HS-27A (cell line): ENCODE results near the gene ADAMTS10.
A peak's percentile ranks its signal among the peaks of the same experiment; 100 is the strongest.
"Not testable (repeated sequence)": the region's sequence is repeated elsewhere in the genome, so short reads cannot be mapped to it uniquely, and the experiment has no call there.

Source experiments
- DNase-seq: peaks from one replicate; pipeline ENCODE4 v3.0.0-alpha.2; 2012; ENCODE audit warnings: low read depth, missing footprints

The ADAMTS10 gene

DNA sequence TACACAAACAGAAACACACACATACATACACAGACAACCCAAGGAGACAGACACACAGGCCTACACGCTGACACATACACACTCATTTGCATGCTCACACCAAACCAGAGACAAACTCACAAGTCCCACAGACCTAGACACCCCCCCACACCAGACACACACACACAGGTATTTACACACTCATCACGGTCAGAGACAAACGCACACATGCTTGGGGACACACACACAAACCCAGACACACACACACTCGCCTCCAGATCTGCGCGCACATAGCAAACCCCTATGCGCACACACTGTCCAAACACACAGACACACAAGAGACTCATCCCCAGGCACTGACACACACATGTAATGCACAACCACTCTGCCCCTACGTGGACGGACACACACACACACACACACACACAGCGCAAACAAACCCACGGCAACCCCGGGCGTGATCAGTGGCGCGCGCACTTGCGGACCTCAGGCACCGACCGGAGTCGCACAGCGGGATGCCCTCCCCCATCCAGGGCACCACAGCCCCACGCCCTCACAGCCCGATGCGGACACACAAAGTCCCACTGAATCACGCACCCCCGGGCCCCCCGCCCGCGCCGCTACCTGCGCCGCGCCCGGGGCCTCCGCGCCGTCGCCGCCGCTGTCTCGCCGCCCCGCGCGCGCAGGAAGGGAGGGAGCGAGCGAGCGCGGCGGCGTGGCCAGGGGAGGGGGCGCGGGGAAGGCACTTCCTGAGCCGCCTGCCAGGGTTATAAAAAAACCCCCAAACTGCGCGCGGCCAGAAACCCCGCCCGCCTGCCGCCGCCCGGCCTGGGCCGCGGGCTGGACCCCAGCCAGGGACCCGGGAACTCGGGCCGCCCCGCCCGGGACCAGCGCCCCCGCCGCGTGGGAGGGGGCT lies at the start of gene ADAMTS10:
ADAMTS10 (minus strand) TSS at position 675 of the 895 bp plus-strand sequence. CDS start 5,005 bp downstream, outside the sequence.
- DNase-seq: no peak

DNA sequence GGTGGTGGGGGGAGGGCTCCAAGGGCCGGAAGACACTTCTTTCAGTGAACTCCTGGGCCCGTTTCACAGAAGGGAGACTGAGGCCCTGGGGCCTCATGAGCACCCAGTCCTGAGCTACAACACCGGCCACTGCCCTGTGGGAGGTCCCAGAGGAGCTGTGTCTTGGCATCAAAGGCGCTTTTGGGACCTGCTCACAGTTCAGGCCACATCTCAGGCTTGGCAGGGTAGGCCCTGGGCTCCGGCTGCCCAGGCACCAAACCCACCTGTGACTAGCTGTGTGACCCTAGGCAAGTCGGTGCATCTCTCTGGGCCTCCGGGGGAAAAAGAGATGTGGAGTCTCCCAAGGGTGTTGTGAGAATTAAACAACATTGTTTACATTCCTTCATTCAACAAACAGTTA lies 49.4 kb upstream of the ADAMTS10 start:
- no peak for DNase-seq

DNA sequence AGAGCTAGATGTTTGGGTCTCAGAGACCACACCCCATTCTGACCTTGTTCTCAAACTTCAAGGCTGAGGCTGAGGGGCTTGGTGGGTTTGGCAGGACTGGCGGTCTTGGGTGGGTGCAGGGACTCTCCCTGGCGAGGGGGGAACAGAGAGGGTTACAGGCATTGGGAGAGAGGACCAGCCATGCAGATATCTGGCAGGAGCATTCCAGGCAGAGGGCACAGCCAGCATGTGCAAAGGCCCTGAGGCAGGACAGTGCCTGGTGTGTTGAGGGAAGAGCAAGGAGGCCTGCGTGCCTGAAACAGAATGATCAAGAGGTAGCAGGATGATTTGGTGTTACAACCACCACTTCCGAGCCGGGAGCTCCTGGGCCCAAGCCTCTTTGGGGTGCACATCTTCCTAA lies 47.4 kb upstream of the ADAMTS10 start:
- no peak for DNase-seq

DNA sequence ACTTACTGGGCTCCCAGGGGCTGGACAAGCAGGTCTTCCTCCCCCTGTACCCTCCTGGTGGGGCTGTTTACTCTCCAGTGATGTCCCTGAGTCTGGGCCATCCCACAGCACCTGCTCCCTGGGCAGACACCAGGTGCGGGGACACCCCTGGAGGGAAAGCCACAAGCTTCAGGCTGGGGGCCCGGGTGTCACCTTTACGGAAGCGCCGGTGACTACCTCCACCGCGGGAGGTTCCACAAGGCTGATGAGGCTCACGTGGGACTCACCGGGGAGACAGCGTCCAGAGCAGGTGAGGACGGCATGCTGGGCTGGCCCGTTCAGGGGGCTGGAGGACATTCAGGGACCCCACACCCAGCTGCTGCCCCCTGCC lies 44.8 kb upstream of the ADAMTS10 start:
- no peak for DNase-seq

DNA sequence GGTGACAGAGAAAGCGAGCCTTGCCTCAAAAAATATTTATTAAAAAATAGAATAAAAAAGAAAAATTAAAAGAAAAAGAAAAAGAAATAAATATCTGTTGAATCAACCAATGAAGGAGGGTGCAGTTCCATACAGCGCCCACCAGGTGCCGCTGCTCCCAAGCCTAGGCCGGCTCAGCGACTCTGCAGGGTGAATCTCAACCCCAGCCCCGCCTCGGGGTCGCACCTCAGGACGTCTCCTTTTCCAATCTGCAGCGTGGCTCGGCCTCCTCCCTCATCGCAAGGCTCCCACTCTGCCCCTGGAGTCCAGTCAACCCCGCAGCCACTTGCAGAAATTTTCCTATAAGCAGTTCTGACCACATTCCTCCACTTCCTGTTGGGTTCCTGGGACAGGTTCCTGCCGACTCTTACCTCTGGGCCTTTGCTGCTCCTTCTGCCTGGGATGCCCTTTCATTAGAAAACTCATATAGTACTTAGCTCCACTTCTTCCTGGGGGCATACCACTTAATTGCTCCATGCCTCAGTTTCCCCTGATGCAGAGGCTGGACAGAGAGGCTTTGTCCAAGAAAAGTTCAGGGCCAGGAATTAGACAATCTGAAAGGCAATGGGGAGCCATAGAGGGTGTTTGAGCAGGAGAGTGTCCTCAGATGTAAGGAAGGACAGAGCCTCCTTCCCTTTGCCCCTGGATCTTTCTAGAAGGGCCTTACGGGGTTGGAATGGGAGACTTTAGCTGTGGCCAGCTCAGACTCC lies 44.2 kb upstream of the ADAMTS10 start:
- DNase-seq: no peak

DNA sequence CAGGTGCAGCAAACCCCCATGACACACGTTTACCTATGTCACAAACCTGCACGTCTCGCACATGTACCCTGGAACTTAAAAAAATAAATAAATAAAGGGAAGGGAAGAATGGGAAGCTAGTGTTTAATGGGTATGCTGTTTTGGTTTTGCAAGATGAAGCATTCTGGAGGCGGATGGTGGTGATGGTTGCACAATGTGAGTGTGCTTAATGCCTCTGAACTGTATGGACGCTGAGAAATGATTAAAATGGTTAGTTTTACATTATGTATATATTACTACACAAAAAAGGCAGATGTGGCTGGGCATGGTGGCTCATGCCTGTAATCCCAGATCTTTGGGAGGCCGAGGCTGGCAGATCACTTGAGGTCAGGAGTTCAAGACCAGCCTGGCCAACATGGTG lies 37.7 kb upstream of the ADAMTS10 start:
- DNase-seq: no peak

DNA sequence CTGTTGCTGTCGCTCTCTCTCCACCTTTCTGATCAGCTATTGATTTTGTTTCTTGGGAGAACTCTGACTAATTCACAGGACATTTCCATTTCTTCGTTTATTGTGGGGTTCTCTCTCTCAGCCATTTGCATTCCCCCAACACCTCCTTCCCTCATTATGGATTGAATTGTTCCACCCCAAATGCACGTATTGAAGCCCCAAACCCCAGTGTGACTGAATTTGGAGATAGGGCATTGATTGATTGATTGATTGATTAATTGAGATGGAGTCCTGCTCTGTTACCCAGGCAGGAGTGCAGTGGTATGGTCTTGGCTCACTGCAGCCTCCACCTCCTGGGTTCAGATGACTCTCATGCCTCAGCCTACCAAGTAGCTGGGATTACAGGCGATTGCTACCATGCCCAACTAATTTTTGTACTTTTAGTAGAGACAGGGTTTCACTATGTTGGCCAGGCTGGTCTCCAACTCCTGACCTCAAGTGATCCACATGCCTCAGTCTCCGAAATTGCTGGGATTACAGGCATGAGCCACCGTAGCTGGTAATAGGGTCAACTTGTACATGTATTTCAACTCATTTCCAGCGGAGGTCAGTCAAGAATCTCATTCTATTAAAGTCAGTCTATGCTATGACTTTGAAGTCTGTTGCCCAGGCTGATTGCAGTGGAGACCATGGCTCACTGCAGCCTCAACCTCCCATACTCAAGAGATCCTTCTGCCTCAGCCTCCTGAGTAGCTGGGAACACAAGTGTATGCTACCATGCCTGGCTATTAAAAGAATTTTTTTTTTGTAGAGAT lies 33.5 kb upstream of the ADAMTS10 start:
- DNase-seq: no peak

DNA sequence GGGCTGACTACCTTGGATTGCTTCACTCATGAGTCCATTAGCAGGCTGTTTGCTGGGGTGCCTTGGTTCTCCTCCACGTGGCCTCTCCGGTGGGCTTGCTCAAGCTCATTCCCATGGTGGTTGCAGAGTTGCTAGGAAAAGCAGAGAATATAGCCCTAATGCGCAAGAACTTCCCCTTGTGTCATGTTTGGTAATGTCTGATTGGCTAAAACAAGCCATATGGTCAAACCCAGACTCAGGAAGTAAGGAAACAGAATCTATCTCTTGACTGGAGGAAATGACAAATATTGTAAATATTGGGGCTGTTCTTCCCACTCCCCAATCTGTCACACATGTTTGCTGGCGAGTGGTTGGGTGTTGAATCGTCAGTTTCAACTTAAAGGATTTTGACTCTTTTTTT lies 32.0 kb upstream of the ADAMTS10 start:
- DNase-seq: no peak

DNA sequence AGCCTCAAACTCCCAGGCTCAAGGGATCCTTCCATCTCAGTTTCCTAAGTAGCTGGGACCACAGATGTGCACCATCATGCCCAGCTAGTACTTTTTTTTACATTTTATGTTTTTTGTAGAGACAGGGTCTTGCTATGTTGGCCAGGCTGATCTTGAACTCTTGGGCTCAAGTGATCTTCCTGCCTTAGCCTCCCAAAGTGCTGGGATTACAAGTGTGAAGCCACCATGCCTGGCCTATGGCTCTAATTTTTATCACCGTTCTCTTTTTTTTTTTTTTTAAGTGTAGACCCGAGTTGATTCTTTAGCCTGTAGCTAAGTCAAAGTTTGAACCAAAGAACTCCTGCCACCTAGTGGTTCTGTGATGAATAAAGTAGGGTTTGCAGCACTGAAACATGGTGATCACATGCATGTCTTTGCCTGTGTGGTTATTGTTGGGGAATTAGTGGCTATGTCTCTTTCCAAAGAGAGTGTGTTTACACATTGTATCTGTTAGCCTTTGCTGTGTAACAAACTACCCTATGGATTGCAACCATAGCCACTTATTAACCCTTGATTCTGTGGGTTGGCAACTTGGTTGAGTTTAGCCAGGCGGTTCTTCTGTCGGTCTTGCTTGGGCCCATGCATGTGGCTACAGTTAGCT lies 31.5 kb upstream of the ADAMTS10 start:
- no peak for DNase-seq

DNA sequence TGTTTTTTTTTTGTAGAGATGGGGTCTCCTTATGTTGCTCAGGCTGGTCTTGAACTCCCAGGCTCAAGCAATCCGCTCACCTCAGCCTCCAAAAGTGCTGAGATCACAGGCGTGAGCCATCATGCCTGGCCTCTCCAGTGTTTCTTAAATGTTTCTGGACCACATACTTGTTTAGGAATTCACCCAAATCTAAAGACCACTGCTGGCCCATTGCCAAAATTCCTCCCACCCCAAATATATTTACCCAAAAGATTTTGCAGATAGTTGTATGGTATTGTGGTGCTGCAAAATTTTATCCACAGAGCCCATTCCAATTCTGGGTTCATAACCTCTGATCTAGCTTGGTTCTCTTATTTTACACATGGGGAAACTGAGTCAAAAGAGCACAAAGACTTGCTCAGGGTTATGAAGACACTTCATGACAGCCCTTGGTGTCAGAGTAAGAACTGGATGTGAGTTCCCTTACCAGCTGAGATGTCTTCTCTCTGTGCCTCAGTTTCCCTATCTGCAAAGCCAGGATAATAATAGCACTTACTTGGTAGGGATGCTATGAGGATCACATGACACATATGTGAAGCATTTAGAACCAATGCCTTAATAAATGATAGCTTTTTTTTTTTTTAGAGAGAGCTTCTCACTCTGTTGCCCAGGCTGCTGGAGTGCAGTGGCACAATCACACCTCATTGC lies 30.8 kb upstream of the ADAMTS10 start:
- DNase-seq: no peak

DNA sequence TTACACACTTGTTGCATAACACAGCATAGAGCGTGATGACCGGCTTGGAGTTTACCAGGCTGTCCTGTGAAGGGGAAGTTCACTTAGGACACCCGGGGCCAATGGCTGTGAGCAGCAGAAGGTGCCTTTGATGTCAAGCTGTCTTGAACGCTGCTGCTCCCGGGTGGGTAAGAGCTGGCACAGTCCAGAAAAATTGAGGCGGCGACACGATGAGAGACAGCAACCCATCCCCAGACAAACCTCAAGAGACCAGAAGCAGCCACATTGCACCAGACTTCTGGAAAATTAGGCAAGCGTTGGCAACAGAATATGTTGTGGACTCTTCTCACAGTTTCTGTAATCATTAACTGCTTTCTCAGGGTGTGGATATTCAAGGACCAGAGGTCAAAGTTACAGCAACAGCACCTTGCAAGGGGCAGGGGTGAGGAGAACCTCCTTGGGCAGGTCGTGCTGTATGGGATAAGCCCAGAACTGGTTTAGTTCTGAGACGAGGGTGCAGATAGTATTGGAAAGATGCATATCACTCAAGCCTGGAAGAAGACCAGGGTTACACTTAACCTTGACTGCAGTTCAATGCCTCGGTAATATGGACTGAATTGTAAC lies 30.0 kb upstream of the ADAMTS10 start:
- DNase-seq: no peak

DNA sequence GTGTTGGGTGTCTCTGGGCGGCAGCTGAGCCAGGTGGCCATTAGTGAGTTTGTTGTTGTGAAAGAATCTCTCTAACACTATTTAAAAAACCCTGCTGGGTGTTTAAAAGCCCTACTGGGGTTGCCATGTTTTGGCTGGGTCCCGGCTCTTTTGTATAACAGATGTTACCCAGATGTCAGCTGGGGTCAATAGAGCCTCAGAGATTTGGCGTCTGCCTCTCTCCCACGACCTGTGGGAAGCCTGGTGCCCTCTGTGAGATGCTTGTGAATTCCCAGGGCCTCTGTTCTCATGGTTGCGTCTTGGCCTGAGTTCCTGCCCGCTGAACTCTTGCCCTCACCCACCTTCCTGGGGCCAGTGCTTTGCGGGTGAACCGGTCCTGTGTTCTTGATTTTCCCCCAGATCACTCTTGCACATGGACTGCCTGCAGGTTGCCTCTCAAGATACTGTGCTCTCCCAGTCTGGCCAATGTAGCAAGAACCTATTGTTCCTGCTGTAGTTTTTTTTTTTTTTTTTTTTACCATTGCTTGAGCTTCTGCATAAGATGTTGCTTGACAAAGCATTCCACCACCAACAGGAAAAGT lies 29.4 kb upstream of the ADAMTS10 start:
- no peak for DNase-seq

DNA sequence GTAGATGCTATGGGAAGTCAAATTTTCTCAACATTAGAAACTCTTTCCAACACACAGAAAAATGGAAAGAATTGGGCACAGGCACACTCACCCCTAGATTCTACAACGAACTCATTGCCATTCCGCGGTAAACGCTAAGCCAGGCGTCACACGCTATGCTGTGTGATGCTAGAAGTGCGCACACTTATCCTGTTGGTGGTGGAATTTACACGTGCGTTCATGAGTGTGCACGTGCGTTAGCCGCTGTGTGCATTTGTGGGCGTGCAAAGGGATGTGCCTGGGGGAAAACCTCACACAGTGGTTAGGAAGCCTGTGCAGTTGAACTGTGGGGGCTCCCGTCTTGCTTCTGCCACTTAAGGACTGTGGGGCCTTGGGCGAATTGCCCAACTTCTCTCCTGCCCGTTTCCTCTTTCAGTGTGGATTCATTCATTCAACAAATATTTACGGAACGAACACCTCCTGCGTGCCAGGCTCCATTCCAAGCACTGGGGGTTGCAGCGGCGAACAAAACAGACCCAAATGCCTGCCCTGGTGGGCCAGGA lies 27.6 kb upstream of the ADAMTS10 start:
- DNase-seq: peak; percentile 88

DNA sequence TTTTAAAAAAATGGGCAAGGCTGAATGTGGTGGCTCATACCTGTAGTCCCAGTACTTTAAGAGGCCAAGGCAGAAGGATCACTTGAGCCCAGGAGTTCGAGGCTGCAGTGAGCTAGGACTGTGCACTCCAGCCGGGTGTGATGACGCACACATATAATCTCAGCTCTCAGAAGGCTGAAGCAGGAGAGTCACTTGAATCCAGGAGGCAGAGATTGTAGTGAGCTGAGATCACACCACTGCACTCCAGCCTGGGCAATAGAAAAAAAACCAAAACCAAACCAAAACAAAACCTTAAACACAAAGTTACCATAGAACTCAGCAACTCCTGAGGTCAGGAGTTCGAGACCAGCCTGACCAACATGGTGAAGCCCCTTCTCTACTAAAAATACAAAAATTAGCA lies 26.6 kb upstream of the ADAMTS10 start:
- DNase-seq: not testable (repeated sequence)

DNA sequence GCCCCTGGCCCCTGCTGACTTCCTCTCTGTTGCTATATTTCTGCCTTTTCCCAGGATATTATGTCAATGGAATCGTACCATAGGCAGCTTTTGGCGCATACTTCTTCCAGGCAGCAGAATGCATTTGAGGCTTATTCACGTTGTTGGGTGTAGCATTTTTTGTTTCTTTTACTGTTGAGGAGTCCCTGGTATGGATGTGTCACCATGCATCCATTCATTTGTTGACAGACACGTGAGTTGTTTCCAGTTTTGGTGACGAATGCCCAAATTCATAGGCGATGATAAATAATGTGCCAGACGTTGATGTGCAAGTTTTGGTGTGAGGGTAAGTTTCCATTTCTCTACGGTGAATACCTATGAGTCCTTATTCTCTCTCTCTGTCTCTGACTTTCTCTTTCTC lies 24.9 kb upstream of the ADAMTS10 start:
- peak; percentile 94 for DNase-seq

DNA sequence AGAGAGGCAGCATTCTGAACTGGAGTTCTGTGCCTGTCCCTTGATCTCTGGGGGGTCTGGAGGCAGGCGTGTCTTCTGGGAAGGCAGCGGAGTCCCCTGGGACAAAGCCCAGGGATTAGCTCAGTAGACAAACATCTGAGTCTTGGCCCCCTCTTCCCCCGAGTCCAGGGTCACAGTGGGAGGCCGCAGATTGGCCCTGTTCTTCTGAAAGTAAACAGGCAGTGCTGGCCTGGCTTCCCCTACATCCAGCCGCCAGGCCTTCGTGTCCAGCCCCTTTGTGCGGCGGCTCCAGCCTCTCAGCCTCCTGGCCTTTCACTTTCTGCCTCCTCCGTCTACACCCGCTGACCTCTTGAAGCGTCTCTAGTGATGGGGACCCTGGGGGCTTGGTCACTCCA lies 20.9 kb upstream of the ADAMTS10 start:
- DNase-seq: no peak

DNA sequence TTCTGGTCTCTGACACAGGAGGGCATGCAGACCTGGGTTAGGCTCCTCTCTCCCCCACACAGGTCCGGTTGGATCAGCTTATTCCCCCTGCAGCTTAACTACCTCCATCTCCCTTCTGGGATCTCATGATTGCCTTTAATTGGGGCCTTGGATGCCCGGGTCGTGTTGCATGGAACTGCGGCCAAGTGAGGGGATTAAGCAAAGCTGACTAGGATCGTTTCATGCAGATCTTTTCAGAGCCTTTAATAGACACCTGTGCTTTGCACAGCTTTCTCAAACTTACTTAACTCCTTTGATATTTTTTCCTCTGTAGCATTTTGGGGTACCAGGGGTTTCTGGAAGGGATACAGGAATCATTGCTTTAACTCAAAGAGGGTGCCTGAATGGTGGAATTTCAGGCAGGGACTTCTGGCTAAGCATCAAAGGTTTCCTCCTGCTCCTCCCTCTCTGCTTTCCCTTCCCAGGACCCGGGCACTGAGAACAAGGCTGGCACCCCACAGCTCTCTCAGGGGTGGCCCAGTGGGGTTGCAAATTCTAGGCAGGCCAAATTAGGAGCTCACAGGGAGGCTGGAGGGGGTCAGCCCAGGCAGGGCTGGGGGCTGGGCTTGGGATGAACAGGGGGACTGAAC lies 20.4 kb upstream of the ADAMTS10 start:
- no peak for DNase-seq

DNA sequence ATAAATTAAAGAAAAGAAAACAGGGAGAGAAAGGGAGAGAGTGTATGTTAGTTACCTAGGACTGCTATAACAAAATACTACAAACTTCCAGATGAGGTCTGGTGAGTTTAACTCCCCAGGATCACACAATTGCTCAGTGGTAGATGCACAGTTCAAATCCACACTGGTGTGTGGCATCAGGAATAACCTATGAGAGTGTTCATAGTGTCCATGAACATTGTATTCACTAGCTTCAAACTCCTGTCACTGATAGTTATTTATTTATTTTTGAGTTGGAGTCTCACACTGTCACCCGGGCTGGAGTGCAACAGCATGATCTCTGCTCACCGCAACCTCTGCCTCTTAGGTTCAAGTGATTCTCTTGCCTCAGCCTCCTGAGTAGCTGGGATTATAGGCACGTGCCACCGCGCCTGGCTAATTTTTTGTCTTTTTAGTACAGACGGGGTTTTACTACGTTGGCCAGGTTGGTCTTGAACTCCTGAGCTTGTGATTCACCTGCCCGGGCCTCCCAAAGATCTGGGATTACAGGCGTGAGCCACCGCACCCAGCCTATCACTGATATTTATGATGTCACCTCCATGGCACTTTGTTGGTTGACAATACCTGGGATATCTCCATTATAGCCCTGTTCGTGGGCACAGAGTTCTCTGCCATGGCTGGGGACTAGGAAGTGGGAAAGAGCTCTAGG lies 19.6 kb upstream of the ADAMTS10 start, which contains the start of gene NFILZ:
NFILZ (plus strand) TSS at position 638 of the 688 bp plus-strand sequence. CDS start 46,133 bp downstream, outside the sequence.
- DNase-seq: no peak

DNA sequence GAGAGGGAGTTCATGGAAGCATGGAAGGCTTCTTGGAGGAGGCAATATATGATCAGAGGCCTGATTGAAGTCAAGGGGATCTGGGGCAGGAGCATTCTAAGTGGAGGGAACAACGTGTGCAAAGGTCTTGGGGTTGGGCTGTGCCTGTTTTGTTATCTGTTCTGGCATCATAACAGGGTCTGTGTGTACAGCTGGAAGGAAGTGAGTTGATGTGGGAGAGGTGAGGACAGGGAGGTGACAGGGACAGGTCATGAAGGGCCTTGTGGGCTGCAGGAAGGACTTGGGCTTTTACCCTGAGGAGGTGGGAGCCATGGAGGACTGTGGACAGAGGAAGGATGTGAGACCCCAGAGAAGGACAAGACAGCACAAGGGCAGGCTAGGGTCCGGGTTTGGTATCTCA lies 18.7 kb upstream of the ADAMTS10 start:
- no peak for DNase-seq
